Transverse colon (tissue), 4 donors: ENCODE data around the gene ABCA7.

Experiments used
- CTCF ChIP-seq, 5 experiments: fragments of 200-600 bp in 3 of 5; fragments of 450-650 bp in 2 of 5; sonication (generic) in 3 of 5; IDR thresholded peaks; 1 replicate in 2 of 5; 2 replicates in 3 of 5; pipeline ENCODE4 v1.5.1; 2016 to 2017; ENCODE audit warnings: antibody characterized with exemption in 5 of 5, inconsistent platforms in 3 of 5, mild to moderate bottlenecking in 2 of 5, moderate library complexity in 1 of 5
- POLR2A ChIP-seq: fragments of 450-650 bp; IDR thresholded peaks from one replicate; pipeline ENCODE4 v1.6.1; 2016; ENCODE audit warnings: antibody characterized with exemption, mild to moderate bottlenecking, moderate library complexity
- POLR2AphosphoS5 ChIP-seq, 3 donors: sonication (generic); formaldehyde crosslinking; IDR thresholded peaks; one replicate each; pipeline ENCODE4 v1.6.1; 2016; ENCODE audit warnings: antibody characterized with exemption in 3 of 3

GRCh38 chr19:1061987-1062386, 22.1 kb downstream of the ABCA7 start:
- TF ChIP-seq POLR2AphosphoS5 (IDR thresholded peaks at IDR 0.05) (no peak), CTCF (IDR thresholded peaks at IDR 0.05) (no peak), POLR2A (no peak)
